BE2C (cell line): ENCODE measurements around the gene PADI3.

ENCODE experiments used
- DNase-seq: peaks from one replicate; pipeline ENCODE4 v3.0.0-alpha.2; 2020
- H3K27me3 ChIP-seq: fragments of 250-450 bp; sonication (Bioruptor Pico); 2 replicates; pipeline ENCODE4 v1.5.1; 2020; ENCODE audit warnings: mild to moderate bottlenecking
- H3K36me3 ChIP-seq: fragments of 250-450 bp; sonication (Bioruptor Pico); 2 replicates; pipeline ENCODE4 v1.5.1; 2020; ENCODE audit warnings: mild to moderate bottlenecking
- H3K4me1 ChIP-seq: fragments of 250-450 bp; sonication (Bioruptor Pico); 2 replicates; pipeline ENCODE4 v1.5.1; 2020
- H3K4me3 ChIP-seq: 2 replicates; pipeline ENCODE4 v1.5.1; 2011; ENCODE audit warnings: low read depth, low read length
- H3K9me3 ChIP-seq: fragments of 250-450 bp; sonication (Bioruptor Pico); 2 replicates; pipeline ENCODE4 v1.5.1; 2020
- CTCF ChIP-seq: IDR thresholded peaks from 2 replicates; pipeline ENCODE4 v1.5.1; 2012; ENCODE audit warnings: mild to moderate bottlenecking, low read depth, low read length

PADI3 gene

GRCh38 chr1:17212487-17213121 is 36.3 kb upstream of the PADI3 start:
- no peak for TF ChIP-seq CTCF
- DNase-seq, result peak; percentile 14
- no peaks in the 10 kb centered on the region for H3K27me3 ChIP-seq
- H3K4me1 ChIP-seq, result no peaks in the 10 kb centered on the region
- H3K9me3 ChIP-seq, result no peaks in the 10 kb centered on the region
- no peaks in the 10 kb centered on the region for H3K36me3 ChIP-seq
- H3K4me3 ChIP-seq, result no peak overlapping the region

GRCh38 chr1:17213148-17213781 is 35.6 kb upstream of the PADI3 start:
- Histone ChIP-seq H3K36me3 (no peaks in the 10 kb centered on the region), H3K4me3 (no peak overlapping the region), H3K4me1 (no peaks in the 10 kb centered on the region)

GRCh38 chr1:17213782-17214148 is 35.1 kb upstream of the PADI3 start:
- no peaks in the 10 kb centered on the region for H3K4me1 ChIP-seq
- DNase-seq, result no peak

More at GRCh38 chr1:17213148-17213781, 35.6 kb upstream of the PADI3 start:
- TF ChIP-seq CTCF, result no peak
- H3K27me3 ChIP-seq, result no peaks in the 10 kb centered on the region
- no peak for DNase-seq
- no peaks in the 10 kb centered on the region for H3K9me3 ChIP-seq

GRCh38 chr1:17214876-17215544 is 33.9 kb upstream of the PADI3 start:
- TF ChIP-seq CTCF, result no peak
- DNase-seq, result no peak
- H3K27me3 ChIP-seq, result no peaks in the 10 kb centered on the region
- H3K9me3 ChIP-seq, result no peaks in the 10 kb centered on the region
- no peak overlapping the region for H3K4me3 ChIP-seq
- H3K36me3 ChIP-seq, result no peaks in the 10 kb centered on the region
- H3K4me1 ChIP-seq, result no peaks in the 10 kb centered on the region

More at GRCh38 chr1:17213782-17214148, 35.1 kb upstream of the PADI3 start:
- H3K27me3 ChIP-seq, result no peaks in the 10 kb centered on the region
- no peaks in the 10 kb centered on the region for H3K36me3 ChIP-seq
- no peak overlapping the region for H3K4me3 ChIP-seq
- TF ChIP-seq CTCF, result no peak
- H3K9me3 ChIP-seq, result no peaks in the 10 kb centered on the region

- Histone ChIP-seq H3K36me3 (no peaks in the 10 kb centered on the region), H3K4me3 (no peak overlapping the region), H3K9me3 (no peaks in the 10 kb centered on the region), H3K27me3 (no peaks in the 10 kb centered on the region), H3K4me1 (no peaks in the 10 kb centered on the region)
- no peak for DNase-seq
- TF ChIP-seq CTCF, result no peak
Measured at GRCh38 chr1:17215545-17215890, 33.4 kb upstream of the PADI3 start.

GRCh38 chr1:17216078-17216477 is 32.8 kb upstream of the PADI3 start:
- no peak for DNase-seq
- no peaks in the 10 kb centered on the region for H3K4me1 ChIP-seq
- TF ChIP-seq CTCF, result no peak
- H3K27me3 ChIP-seq, result no peaks in the 10 kb centered on the region
- no peaks in the 10 kb centered on the region for H3K36me3 ChIP-seq
- H3K4me3 ChIP-seq, result no peak overlapping the region
- H3K9me3 ChIP-seq, result no peaks in the 10 kb centered on the region
